SKM-1 (cell line): Measurements from ENCODE around the gene SULF2.

Experiments
- DNase-seq: peaks from one replicate; lab custom pipeline; 2025; ENCODE audit not compliant: unreplicated experiment; lab: John Stamatoyannopoulos, UW

The SULF2 gene

DNA sequence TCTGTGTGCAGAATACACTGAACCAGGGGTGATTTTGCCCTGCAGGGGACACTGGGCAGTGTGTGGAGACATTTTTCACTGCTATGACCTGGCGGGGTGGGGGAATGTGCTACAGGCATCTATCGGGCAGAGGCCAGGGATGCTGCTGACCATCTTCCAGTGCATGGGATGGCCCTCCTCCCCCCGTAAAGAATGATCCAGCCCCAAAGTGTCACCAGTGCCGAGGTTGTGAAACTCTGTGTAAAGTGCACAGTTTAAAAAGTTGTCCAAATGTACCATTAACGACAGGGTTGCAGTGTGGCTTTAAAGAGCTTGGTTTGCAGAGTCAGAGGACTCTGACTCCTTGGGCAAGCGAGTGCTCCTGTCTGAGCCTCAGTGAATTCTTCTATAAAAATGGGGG, 72.1 kb downstream of the SULF2 start:
- DNase-seq, result no peak

GRCh38 chr20:47711046-47711752, 74.1 kb downstream of the SULF2 start:
- DNase-seq, result no peak

- DNase-seq, result no peak
Observed at GRCh38 chr20:47710665-47711045, 74.6 kb downstream of the SULF2 start.

GRCh38 chr20:47708953-47709833, 76.1 kb downstream of the SULF2 start:
- DNase-seq, result no peak

DNA sequence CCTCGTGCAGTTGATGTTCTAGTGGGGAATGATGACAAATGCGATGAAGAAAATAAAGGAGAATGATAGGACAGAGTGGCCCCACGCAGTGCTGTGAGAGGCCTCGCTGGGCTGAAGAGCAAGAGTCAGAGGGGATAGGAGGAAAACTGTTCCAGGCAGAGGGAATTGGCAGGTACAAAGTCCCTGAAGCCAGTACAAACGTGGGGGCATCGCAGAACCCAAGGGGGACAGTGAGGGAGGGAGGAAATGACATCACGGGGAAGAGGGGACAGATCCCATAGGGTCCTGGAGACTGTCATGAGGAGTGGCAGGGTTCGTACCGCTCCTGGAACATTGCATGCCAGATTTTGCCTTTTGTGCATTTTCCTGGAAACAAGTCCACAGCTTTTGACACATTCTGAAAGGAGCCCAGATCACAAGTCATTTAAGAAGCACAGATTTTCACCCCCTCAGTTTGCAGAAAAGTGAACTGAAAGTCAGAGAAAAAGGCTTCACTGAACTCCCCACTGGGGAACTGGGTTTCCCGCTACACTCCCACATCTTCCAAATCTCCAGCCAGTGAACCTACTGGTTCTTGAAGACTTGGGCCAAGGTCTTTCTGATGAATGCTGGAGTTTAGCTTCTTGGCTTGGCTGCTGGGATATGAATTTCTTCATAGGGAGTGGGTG, 77.0 kb downstream of the SULF2 start:
- DNase-seq, result no peak

DNA sequence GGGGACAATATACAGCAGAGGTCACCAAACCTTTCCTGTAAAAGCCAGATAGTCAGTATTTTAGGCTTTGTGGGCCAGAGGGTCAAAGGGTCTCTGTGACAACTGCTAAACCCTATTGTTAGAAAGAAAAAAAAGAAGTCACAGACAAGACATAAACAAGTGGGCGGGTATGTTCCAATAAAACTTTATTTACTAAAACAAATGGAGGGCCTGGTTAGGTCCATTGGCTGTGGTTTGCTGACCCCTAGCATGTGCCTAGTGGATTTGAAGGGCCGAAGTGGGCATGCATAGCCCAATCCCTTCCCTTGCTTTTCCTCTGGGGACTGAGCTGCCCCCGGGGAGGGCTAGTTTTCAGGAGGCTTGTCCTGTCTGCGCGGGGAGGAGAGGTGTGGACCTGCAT, 78.9 kb downstream of the SULF2 start:
- DNase-seq, result no peak

DNA sequence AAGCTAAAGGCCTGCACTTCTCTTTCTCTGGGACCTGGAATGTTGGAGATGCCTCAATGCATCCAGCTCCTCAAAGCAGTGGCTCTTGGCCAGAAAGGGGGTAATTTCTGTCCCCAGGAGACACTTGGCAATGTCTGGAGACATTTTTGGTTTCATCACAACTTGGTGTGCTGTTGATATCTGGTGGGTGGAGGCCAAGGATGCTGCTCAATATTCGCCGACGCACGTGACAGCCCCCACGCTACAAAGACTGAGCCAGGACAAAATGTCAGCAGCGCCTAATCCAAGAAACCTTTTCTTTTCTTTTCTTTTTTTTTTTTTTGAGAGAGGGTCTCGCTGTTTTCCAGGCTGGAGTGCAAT, 79.8 kb downstream of the SULF2 start:
- DNase-seq, result no peak

- no peak for DNase-seq
Observed at GRCh38 chr20:47704746-47705496, 80.4 kb downstream of the SULF2 start.

- no peak for DNase-seq
Observed at GRCh38 chr20:47703748-47704147, 81.5 kb downstream of the SULF2 start.

DNA sequence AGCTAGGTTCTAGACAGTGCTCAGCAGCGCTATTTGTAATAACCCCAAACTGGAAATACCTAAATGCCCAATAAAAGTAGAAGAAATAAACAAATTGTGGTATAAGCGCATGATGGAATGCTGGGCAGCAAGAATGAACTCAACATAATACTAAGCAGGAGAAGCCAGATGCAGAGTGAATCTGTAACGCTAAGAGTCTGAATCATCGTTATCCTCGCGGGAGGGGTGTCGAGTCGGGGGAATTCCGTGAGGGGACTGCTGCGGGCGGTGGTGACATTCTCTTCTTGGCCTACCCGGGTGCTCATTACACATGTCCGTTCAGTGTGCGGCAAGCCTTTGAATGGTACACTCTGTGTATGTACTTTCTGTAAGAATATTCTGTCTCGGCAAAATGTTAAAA, 83.7 kb downstream of the SULF2 start:
- no peak for DNase-seq

DNA sequence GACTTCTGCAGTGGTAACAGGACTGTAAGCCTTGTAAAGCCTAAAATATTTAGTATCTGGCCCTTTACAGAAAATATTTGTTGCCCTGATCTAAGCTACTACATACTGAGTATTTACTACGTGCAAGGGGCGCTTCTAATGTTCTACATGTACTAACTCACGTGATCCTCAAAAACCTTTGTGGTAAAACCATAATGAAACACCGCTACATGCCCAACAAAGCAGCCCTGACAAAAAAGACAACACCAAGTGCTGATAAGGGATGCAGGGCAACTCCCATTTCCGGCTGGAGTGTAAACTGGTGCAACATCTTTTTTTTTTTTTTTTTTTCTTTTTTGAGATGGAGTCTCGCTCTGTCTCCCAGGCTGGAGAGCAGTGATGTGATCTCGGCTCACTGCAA, 85.0 kb downstream of the SULF2 start:
- DNase-seq, result no peak

- no peak for DNase-seq
Observed at GRCh38 chr20:47699818-47700217, 85.5 kb downstream of the SULF2 start.

GRCh38 chr20:47698142-47698541, 87.1 kb downstream of the SULF2 start:
- no peak for DNase-seq

DNA sequence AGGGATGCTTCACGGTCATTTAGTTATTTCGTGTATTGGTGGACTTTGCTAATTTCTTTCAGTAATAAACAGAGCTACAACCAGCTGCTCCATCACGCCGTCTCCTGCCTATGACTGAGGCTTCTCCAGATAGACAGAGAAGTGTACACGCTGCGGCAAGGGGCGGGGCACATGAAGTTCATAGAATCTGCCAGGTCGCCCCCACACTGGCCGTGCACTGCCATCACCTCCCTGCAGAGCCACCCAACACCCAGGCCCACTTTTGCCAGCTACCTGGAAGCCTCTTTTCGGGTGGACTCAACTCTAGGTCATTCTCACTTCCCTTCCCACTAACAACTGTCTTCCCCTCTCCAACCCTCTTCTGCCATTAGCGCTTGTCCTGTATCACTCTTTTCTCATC, 88.4 kb downstream of the SULF2 start:
- DNase-seq, result no peak

DNA sequence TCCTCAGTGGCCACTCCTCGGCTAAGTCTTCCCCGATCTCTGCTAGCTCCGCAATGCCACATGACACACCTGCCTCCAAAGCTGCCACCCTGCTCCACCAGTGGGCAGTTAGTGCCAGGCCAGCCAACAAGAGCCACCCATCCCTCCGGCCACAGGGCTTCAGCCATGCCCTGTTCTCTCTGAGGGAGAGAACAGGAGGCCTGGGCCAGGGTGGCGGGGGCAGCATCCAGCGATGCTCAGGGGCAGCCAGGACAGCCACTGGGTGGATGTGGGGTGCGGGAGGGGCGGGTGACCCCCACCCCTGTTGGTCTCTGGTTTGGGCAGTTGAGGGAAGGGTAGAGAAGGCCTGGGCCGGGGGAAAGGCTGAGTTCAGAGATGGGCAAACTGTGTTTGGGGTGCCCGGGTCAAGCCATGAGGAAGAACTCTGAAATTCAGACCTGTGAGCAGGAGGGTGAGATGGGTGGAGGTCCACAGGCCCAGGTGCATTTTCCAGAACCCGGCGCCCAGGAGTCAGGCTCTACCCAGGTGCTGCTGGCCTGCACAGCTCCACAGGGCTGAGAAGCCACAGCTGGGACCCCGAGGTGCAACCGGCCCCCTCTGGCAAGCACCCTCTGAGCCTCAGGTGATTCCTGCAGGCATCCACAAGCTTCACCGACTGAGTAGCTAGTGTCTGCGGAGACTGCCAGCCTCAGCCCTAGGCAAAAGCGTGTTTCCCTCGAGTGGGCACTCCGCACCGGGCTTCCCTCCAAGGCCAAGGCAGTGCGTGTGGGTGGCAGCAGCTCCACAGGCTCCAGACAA, 91.1 kb downstream of the SULF2 start:
- no peak for DNase-seq

- peak; percentile 73 for DNase-seq
Observed at GRCh38 chr20:47691625-47692024, 93.7 kb downstream of the SULF2 start.

DNA sequence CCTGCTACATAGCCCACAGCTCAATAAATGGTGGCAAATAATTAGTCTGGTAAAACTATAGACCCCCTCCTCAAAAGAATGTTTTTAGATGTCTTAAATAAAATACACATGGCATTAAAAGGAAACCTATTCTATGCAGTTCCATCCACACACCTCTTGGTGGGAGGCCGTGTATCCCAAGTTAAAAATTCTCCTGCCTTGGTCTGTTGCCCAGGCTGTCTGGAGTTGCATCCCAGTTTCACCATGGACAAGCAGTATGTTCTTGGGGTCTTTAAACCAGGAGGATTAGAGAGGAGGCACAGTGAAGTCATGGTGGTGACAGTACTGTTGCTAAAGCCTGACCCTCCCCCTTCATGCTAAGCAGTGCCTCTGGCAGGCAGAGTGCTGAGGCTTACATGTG, 95.5 kb downstream of the SULF2 start:
- DNase-seq, result no peak

DNA sequence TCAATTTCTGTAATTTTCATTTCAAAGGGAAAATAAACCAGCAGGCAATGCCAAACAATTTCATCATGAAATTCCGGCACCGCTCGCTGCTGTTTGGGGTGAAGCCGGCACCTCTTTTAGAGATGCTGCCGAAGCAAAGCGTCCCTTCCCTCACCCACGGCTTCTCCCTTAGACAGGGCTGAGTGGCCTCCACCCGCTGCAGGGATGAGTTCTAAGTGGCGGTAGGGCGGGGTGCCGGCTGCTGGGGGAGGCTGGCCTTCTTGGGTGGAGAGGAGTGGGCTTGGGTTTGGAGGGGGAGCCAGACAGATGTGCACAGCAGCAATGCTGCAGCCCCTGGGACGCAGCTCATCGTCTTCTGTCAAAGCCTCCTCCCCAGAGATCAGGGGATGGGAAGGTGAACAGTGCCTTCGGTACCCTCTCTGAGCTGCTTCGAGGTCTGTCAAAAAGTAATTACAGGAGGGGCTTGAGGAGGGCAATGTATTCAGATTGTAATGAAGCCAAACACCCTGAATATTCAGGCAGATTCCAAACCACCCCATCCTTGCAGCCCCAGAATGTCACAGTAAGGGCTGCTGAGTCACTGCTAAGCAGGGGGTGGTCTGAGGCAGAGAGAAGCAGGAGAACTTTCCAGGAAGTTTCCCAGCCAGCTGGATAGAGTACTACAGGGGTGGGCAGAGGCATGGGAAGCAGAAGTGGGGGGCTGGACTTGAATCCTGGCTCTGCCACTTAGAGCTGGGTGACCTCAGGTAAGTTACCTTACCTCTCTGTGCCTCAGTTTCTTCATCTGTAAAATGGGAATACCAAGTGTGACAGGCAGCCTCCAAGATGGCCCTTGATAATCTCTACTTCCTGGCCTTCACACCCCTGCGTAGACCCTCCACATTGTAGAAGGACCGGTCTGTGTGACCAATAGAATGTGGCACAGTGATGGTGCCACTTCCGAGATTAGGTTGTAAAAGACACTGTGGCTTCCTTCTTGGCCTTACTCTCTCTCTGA, 96.6 kb downstream of the SULF2 start:
- DNase-seq, result no peak
